Measurements from ENCODE around the gene CCDC178.

Gene CCDC178

DNA sequence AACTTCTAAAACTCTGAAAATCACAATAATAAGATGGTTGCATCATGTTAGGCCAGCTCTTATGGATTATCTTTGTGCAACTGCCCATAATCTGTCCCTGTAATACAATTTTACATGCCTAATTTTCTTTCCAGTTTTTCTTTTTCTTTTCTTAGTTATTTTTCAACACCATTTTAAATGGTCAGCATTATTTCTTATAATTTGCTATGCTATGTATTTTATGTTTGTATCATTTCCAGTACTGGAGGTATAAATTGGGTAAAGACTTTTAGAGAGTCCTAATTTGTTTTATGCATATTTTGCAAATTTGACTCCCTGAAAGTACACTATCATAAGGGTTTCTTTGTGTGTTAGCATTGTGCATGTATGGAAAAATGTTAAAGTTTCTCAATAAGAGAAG lies 333.0 kb downstream of the CCDC178 start:
- DNase-seq: no peak
- TF ChIP-seq POLR2A (IDR thresholded peaks at IDR 0.05; ENCODE audit: low read length) (no peak), GATA1 (IDR thresholded peaks at IDR 0.05; ENCODE audit: low read depth, low read length) (no peak)

DNA sequence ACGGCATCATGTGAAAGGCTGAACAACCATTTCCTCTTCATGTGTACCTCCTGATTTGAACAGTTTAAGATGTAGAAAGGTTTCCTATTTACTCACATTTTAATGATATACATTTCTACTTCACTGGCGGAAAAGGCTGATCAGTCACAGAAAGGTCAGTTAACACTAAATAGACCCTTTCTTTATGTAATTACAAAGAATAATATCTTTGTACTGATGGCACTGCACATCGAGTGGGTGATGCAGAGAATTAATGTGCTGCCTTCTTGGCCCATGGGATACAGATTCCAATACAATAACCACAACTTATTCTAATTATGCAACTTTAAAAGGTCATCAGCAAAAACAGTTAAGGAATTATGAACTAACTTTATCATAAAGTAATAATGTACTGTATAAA lies 339.2 kb downstream of the CCDC178 start:
- TF ChIP-seq POLR2A (IDR thresholded peaks at IDR 0.05; ENCODE audit: low read length): no peak
- TF ChIP-seq GATA1 (IDR thresholded peaks at IDR 0.05; ENCODE audit: low read depth, low read length): no peak
- DNase-seq: no peak

DNA sequence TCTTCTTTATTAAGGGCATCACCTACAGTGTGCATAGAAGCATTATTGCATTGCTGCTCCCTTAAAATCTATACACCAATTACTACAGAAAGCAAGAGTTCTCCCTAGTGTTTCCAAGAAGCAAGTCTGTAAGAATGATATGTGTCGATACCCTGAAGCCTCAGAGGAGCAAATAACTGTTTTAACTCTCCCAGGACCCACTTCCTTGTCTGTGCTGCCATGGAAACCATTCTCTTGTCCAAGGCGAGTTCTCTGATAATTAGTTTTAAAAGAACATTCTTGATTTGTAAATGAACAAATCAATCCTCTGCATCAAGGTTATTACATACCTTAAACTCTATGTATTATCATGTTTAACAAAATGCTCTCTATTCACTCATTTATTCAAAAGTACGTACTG lies 340.9 kb downstream of the CCDC178 start:
- no peak for DNase-seq
- TF ChIP-seq GATA1 (IDR thresholded peaks at IDR 0.05; ENCODE audit: low read depth, low read length) (no peak), POLR2A (IDR thresholded peaks at IDR 0.05; ENCODE audit: low read length) (no peak)

DNA sequence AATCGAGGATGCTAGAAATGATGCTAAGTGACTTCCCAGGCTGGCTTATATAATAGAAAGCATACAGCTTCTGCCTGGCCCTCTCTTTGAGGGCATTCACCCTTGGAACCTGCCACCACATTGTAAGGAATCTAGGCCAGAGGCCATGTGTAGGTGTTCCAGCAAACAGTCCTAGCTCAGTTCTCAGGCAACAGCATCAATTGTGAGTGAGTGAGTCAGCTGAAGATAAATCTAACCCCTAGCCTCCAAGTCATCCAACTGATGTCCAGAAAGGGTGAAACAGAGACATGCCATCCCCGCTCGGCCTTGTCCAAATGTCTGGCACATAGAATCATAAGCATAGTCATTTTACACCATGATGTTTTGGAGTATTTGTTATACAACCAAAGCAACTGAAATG lies 343.4 kb downstream of the CCDC178 start:
- DNase-seq: no peak
- no peak for TF ChIP-seq GATA1 (IDR thresholded peaks at IDR 0.05; ENCODE audit: low read depth, low read length)
- no peak for TF ChIP-seq POLR2A (IDR thresholded peaks at IDR 0.05; ENCODE audit: low read length)

DNA sequence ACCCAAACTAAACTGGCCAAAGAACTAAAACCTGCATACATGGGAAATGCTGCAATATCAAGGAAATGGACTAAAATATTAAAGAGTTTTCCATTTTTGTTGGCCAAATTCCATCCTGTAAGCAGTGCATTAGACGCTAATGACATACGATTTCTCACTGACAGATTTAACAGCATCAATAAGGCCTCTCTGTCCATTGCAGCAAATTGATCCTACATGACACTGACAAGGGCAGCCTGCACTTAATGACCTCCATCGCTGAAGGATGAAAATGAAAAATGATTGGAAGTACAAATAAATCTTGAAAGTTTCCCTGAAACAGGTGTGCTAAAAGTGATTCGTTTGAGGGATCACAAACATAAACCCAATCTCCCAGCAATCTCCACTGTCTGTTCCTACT lies 350.1 kb downstream of the CCDC178 start:
- no peak for DNase-seq
- TF ChIP-seq GATA1 (IDR thresholded peaks at IDR 0.05; ENCODE audit: low read depth, low read length) (no peak), POLR2A (IDR thresholded peaks at IDR 0.05; ENCODE audit: low read length) (no peak)

DNA sequence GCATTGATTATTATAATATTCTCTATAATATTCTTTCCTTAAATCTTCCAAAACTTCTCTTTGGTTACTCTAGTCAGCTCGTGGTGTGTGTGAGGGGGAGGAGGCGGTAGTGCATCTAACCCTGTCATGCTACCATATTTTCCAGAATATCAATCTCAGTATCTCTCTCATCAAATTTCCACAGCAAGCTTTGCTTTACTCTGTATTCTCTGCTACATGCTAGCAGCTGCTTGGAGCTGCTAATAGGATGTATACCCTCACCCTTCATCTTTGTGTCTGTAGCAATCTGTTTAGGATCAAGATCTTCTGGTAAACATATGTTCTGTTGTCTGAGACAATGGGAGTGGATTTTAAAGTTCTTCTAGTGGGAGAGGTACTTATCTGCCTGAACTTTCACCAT lies 363.9 kb downstream of the CCDC178 start:
- TF ChIP-seq GATA1 (IDR thresholded peaks at IDR 0.05; ENCODE audit: low read depth, low read length): no peak
- DNase-seq: no peak

DNA sequence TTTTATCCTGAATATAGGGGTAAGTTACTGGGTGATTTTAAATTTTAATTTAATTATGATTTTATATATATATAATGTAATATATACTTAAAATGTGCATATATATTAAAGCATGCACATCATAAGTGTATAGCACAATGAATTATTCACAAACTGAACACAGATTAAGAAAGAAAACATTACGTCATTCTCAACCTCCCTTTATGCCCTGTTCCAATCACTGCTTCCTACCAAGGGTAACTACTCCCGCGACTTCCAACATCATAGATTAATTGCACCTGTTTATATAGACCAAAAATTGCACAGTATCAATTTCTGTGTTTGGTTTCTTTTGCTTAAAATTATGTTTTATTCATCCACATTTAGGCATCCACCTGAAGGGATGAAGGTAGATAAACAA lies 366.4 kb downstream of the CCDC178 start:
- no peak for DNase-seq
- TF ChIP-seq POLR2A (IDR thresholded peaks at IDR 0.05; ENCODE audit: low read length) (no peak), GATA1 (IDR thresholded peaks at IDR 0.05; ENCODE audit: low read depth, low read length) (no peak)

DNA sequence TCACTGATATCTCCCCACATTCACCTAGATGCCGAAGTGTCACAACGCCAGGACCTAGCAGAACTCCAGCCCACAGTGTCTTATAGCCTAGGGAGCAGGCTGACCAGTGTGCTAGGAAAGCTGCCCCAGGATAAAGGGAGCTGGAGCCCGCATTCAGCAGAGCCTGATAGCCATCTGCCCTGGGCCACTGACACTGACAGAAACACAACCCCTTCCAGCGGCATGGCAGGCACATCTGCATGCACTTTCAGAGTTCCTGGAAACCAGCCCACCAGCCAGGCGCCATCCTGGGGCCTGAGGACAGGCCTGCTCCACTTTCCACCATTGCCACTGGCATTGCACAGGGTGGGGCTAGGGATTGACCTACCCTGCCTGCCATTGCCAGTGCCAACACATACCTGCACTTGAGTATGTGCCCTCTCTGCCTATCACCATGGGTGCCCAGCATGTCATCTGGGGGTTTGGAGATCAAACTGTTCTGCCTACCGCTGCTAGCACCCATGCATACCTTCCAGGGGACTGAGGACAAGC lies 377.6 kb downstream of the CCDC178 start:
- TF ChIP-seq GATA1 (IDR thresholded peaks at IDR 0.05; ENCODE audit: low read depth, low read length): no peak
- TF ChIP-seq POLR2A (IDR thresholded peaks at IDR 0.05; ENCODE audit: low read length): no peak
- no peak for DNase-seq

DNA sequence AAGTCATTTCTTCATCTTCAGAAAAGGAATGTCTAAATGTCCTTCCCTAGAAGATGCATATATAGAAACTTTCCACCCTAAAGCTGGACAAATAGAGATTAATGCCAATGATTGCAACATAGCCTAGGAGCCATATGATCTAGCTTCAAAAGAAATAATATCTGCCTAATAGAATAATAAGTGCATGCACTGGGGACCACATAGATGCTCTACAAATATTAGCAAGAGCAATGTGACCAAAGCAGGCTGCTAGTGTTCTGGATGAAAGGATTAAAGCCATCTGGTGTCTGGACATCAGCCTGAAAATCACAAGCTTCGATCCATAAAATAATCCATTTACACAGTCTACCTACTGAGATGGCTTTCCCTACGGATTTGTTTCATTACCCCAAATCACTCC lies 387.6 kb downstream of the CCDC178 start:
- no peak for TF ChIP-seq POLR2A (IDR thresholded peaks at IDR 0.05; ENCODE audit: low read length)
- TF ChIP-seq GATA1 (IDR thresholded peaks at IDR 0.05; ENCODE audit: low read depth, low read length): no peak
- no peak for DNase-seq

DNA sequence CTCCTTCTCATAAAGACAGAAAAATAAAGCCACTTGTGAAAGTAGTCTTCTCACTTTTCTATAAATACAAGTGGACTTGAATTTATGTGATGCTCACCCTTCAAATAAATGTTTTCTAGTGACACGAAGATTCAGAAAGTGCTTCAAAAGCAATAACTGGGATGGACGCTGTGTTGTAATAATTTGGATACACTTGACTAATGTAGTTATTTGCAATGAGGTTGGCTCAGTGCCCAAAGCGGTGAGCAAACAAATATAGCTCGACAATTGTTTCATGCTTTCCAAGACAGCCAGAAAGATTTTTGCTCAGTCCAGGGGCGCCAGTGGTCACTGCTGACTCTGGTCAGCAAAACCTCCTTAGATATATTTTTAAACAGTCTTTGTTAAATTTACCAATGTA lies 389.1 kb downstream of the CCDC178 start:
- no peak for TF ChIP-seq POLR2A (IDR thresholded peaks at IDR 0.05; ENCODE audit: low read length)
- no peak for TF ChIP-seq GATA1 (IDR thresholded peaks at IDR 0.05; ENCODE audit: low read depth, low read length)
- DNase-seq: no peak

DNA sequence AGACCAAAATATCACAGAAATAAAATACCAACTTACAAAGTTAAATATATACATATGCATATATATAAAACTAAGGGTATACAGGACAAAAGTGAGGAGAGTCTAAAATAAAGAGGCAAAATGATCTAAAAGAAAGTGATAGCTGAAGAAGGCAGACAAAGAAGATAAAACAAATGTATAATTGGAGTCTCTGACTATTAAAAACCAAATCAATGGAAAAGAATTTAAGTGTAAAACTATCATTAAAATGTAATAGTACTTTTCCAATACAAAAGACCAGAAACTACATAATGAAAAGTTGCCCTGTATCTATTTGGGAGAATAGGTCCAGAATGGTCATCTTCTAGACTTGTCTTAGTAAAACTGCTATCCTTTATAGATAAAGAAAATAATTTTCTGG lies 400.3 kb downstream of the CCDC178 start:
- DNase-seq: no peak
- TF ChIP-seq GATA1 (IDR thresholded peaks at IDR 0.05; ENCODE audit: low read depth, low read length) (no peak), POLR2A (IDR thresholded peaks at IDR 0.05; ENCODE audit: low read length) (no peak)

DNA sequence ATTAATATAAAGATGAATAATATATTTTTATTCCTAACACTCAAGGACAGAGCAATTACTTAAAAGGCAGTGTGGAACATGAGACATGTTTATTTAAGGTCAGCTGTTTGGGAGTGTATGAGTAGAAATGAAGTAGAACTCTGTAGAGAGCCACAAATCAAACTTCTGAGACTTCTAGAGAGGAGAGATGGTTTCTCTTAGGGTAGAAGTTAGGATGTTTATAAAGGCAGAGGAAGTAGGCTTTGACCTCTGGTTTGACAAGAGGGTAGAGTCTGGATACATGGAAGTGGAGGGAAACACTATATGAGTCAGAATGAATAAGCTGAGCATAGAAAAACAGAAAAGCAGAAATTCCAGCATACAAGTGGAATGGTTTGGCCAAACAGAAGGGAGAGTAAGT lies 405.6 kb downstream of the CCDC178 start:
- no peak for DNase-seq
- TF ChIP-seq GATA1 (IDR thresholded peaks at IDR 0.05; ENCODE audit: low read depth, low read length) (no peak), POLR2A (IDR thresholded peaks at IDR 0.05; ENCODE audit: low read length) (no peak)

DNA sequence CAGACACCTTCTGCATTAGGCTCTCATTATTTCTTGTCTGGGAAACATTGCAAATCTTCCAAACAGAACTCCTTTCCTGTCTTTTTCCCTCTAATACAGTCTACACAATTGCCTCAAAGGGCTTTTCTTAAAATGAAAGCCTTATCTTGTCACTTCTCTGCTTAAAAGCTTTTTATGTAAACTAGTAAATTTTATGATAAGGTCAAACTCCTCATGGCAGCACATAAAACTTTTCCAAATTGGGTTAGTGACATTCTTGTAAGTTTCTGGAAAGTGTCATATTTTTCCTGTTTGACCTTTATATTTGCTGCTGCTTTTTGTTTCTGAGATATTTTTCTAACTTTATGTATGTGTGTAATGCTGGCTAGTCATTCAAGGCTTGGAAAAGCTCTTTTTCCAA lies 406.3 kb downstream of the CCDC178 start:
- DNase-seq: no peak
- no peak for TF ChIP-seq GATA1 (IDR thresholded peaks at IDR 0.05; ENCODE audit: low read depth, low read length)
- no peak for TF ChIP-seq POLR2A (IDR thresholded peaks at IDR 0.05; ENCODE audit: low read length)

DNA sequence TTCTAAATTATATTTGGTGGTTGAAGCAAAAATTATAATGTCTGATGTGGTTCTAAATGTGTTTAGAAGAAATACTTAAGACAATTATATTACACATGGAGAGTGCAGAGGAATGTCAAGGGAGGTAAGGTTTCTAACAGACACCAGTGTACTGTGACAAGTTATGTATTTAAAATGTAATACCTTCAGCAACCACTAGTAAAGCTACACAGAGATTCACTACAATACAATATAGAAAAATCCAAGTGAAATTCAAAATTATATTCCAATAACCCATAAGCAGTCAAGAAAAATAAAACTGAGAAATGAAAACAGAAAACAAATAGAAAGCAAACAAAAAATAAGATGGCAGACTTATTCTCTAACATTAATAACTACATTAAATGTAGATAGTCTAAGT lies 418.2 kb downstream of the CCDC178 start:
- no peak for DNase-seq
- TF ChIP-seq GATA1 (IDR thresholded peaks at IDR 0.05; ENCODE audit: low read depth, low read length) (no peak), POLR2A (IDR thresholded peaks at IDR 0.05; ENCODE audit: low read length) (no peak)

DNA sequence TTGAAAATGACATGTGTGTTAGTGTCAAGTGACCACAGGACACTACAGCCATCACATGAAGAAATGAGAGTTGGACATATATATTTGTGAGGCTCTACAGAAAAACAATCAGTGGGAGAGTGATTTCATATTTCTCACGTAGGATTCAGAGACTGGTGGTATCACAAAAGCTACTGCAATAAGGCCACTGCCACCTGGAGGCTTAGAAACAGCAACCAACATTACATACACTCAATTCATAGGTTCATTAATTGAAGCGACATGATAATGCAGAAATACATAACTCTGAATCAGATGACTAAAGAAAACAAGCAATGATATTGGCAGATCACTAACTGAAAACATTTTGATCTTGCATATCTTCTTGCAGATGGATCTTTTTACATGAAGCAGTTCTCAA lies 419.6 kb downstream of the CCDC178 start:
- no peak for DNase-seq
- TF ChIP-seq GATA1 (IDR thresholded peaks at IDR 0.05; ENCODE audit: low read depth, low read length) (no peak), POLR2A (IDR thresholded peaks at IDR 0.05; ENCODE audit: low read length) (no peak)

Data from erythroblast (primary cell).